Head of caudate nucleus (tissue), 42 donors: Measurements from ENCODE around the gene CAPN11.
"Not testable (repeated sequence)": the region's sequence is repeated elsewhere in the genome, so short reads cannot be mapped to it uniquely, and the experiment has no call there.

Experiments
- DNase-seq, 42 donors: peaks; one replicate each; pipeline versions ENCODE4 v3.0.0 to v3.0.0-alpha.2; 2020 to 2021; ENCODE audit warnings: mixed read lengths in 7 of 42
- intact Hi-C: fragments of 100-400 bp; cut with DNase I; formaldehyde crosslinking; loops from one replicate; pipeline ENCODE4 v1.15.0; 2022

Gene CAPN11

GRCh38 chr6:44194326-44194725 is 35.7 kb downstream of the CAPN11 start:
- DNase-seq, result no peak
- intact Hi-C loops, result no loop called here

GRCh38 chr6:44196351-44196750 is 37.7 kb downstream of the CAPN11 start:
- DNase-seq, intact Hi-C loops: not testable (repeated sequence)

- intact Hi-C loops, result no loop called here
- no peak for DNase-seq
Observed at GRCh38 chr6:44198684-44199083, 40.1 kb downstream of the CAPN11 start.

GRCh38 chr6:44199883-44200282 is 41.3 kb downstream of the CAPN11 start:
- DNase-seq, result no peak
- intact Hi-C loops, result no loop called here

GRCh38 chr6:44201200-44201599 is 42.6 kb downstream of the CAPN11 start:
- intact Hi-C loops, result no loop called here
- DNase-seq, result no peak

- DNase-seq, result no peak
- intact Hi-C loops, result no loop called here
Observed at GRCh38 chr6:44201638-44202303, 43.2 kb downstream of the CAPN11 start.

GRCh38 chr6:44202332-44202971 is 43.8 kb downstream of the CAPN11 start:
- no peak for DNase-seq
- intact Hi-C loops, result no loop called here

- DNase-seq, result no peak
- intact Hi-C loops, result no loop called here
Observed at GRCh38 chr6:44202972-44203750, 44.5 kb downstream of the CAPN11 start.

- DNase-seq, result no peak
- intact Hi-C loops, result no loop called here
Observed at GRCh38 chr6:44203955-44204354, 45.3 kb downstream of the CAPN11 start.

GRCh38 chr6:44207966-44208365 is 49.3 kb downstream of the CAPN11 start:
- intact Hi-C loops, result no loop called here
- no peak for DNase-seq

GRCh38 chr6:44211284-44211683 is 52.7 kb downstream of the CAPN11 start:
- no peak for DNase-seq
- intact Hi-C loops, result no loop called here

- intact Hi-C loops, result no loop called here
- DNase-seq, result no peak
Observed at GRCh38 chr6:44214307-44214706, 55.7 kb downstream of the CAPN11 start.

GRCh38 chr6:44216677-44217331 is 58.2 kb downstream of the CAPN11 start, which contains the start of gene MYMX:
MYMX (plus strand) TSS chr6:44216926; CDS start chr6:44217472, 546 bp downstream.
- DNase-seq, result no peak
- intact Hi-C loops, result no loop called here

GRCh38 chr6:44217332-44218143 is 58.9 kb downstream of the CAPN11 start:
- intact Hi-C loops, result no loop called here
- DNase-seq, result peak in 33 of 42 donors; percentile 32 to 77 (median 55)

- peak in 39 of 42 donors; percentile 27 to 79 (median 63) for DNase-seq
- intact Hi-C loops, result no loop called here
Observed at GRCh38 chr6:44219053-44219814, 60.6 kb downstream of the CAPN11 start.

GRCh38 chr6:44219815-44220784 is 61.5 kb downstream of the CAPN11 start:
- intact Hi-C loops, result no loop called here
- no peak for DNase-seq

GRCh38 chr6:44220913-44221290 is 62.3 kb downstream of the CAPN11 start:
- DNase-seq, result no peak
- intact Hi-C loops, result no loop called here
